Measurements from ENCODE around the gene CACNA2D1.

DNA sequence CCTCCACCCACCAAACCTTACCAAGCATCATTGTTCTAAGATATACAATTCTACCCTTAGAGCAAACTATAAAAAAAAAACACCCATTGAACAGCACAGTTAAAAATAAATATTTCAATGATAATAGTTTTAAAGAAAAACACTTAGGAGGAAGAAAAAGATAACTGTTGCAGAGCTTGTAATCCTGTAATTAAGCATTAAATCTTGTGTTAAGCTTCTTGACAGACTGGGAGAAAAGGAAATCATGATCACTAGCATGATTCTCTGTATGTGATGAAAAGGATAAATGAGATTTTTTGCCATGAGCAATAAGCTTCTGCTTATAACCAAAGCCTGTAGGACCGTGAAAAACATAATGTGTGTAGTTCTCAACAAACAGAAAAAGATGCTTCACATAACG, 289.8 kb downstream of the CACNA2D1 start:
- TF ChIP-seq, protein P1, sequence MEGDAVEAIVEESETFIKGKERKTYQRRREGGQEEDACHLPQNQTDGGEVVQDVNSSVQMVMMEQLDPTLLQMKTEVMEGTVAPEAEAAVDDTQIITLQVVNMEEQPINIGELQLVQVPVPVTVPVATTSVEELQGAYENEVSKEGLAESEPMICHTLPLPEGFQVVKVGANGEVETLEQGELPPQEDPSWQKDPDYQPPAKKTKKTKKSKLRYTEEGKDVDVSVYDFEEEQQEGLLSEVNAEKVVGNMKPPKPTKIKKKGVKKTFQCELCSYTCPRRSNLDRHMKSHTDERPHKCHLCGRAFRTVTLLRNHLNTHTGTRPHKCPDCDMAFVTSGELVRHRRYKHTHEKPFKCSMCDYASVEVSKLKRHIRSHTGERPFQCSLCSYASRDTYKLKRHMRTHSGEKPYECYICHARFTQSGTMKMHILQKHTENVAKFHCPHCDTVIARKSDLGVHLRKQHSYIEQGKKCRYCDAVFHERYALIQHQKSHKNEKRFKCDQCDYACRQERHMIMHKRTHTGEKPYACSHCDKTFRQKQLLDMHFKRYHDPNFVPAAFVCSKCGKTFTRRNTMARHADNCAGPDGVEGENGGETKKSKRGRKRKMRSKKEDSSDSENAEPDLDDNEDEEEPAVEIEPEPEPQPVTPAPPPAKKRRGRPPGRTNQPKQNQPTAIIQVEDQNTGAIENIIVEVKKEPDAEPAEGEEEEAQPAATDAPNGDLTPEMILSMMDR (IDR thresholded peaks at IDR 0.05), result no peak
- TF ChIP-seq POLR2A (IDR thresholded peaks at IDR 0.05) (no peak), EP300 (IDR thresholded peaks at IDR 0.05) (no peak)
